HG03521 (cell line): ENCODE measurements around the gene FAM13C.

Experiments used
- ATAC-seq: cut with Tn5 transposase; IDR thresholded peaks from one replicate; pipeline ENCODE4 v1.9.1; 2021; ENCODE audit warnings: mild to moderate bottlenecking, moderate library complexity; ENCODE audit not compliant: unreplicated experiment

Gene FAM13C

GRCh38 chr10:59319854-59320253 lies 42.5 kb downstream of the FAM13C start:
- ATAC-seq: no peak

GRCh38 chr10:59317066-59317465 lies 45.3 kb downstream of the FAM13C start:
- no peak for ATAC-seq

GRCh38 chr10:59315465-59315864 lies 46.9 kb downstream of the FAM13C start:
- ATAC-seq: no peak

- ATAC-seq: no peak
Observed at GRCh38 chr10:59314268-59314667, 48.1 kb downstream of the FAM13C start.

GRCh38 chr10:59312247-59312646 lies 50.1 kb downstream of the FAM13C start:
- no peak for ATAC-seq

- no peak for ATAC-seq
Observed at GRCh38 chr10:59311025-59311424, 51.3 kb downstream of the FAM13C start.

GRCh38 chr10:59310324-59310914 lies 51.9 kb downstream of the FAM13C start:
- ATAC-seq: no peak

GRCh38 chr10:59304521-59305097 lies 57.7 kb downstream of the FAM13C start:
- no peak for ATAC-seq

- ATAC-seq: no peak
Observed at GRCh38 chr10:59303018-59303417, 59.3 kb downstream of the FAM13C start.

GRCh38 chr10:59302381-59302780 lies 60.0 kb downstream of the FAM13C start:
- no peak for ATAC-seq

GRCh38 chr10:59301067-59301754 lies 61.1 kb downstream of the FAM13C start:
- ATAC-seq: no peak

- ATAC-seq: no peak
Observed at GRCh38 chr10:59300386-59300785, 62.0 kb downstream of the FAM13C start.

- no peak for ATAC-seq
Observed at GRCh38 chr10:59299933-59300332, 62.4 kb downstream of the FAM13C start.

GRCh38 chr10:59290448-59290847 lies 71.9 kb downstream of the FAM13C start:
- ATAC-seq: no peak

- ATAC-seq: no peak
Observed at GRCh38 chr10:59289853-59290252, 72.5 kb downstream of the FAM13C start.

- ATAC-seq: no peak
Observed at GRCh38 chr10:59287587-59288255, 74.6 kb downstream of the FAM13C start.

GRCh38 chr10:59285848-59286247 lies 76.5 kb downstream of the FAM13C start:
- ATAC-seq: no peak

GRCh38 chr10:59285073-59285472 lies 77.3 kb downstream of the FAM13C start:
- ATAC-seq: no peak

- no peak for ATAC-seq
Observed at GRCh38 chr10:59284118-59284975, 78.0 kb downstream of the FAM13C start.

- ATAC-seq: no peak
Observed at GRCh38 chr10:59283456-59284091, 78.8 kb downstream of the FAM13C start.
